G401.6 (cell line): ENCODE data around the gene H3-3A.

Source experiments
- FAIRE-seq: peaks from 2 replicates; lab custom pipeline; 2012; peaks lifted over from hg19 to GRCh38; lab: Jason Lieb, UNC

The H3-3A gene

DNA sequence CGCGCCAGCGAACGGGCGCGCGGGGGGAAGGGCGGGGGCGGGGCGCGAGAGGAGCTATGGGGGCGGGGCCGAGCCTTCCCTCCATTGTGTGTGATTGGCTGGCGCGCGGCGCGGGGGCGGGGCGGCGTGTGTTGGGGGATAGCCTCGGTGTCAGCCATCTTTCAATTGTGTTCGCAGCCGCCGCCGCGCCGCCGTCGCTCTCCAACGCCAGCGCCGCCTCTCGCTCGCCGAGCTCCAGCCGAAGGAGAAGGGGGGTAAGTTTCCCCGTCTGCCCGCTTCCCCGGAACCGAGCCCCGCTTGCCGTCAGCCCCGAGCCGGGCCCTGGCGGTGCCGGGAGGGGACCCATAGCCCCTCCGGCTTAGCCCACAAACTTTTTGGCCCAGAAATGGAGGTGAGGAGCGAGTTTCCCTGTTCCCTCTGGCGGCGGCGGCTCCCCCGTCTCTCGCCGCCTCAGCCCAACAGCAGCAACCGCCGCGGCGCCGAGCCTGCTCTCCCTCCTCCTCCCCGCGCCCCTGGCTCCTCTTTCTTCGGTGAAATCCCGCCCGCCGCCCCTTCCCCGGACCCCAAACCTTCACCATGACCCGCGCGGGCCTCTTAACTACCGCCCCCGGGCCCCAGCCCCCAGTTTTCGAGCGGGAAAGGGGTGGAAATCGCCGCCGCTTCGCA, at the start of gene H3-3A:
TSS of gene H3-3A (plus strand) at position 159 of the 666 bp plus-strand sequence. CDS start 1,636 bp downstream, outside the sequence.
- no peak for FAIRE-seq

DNA sequence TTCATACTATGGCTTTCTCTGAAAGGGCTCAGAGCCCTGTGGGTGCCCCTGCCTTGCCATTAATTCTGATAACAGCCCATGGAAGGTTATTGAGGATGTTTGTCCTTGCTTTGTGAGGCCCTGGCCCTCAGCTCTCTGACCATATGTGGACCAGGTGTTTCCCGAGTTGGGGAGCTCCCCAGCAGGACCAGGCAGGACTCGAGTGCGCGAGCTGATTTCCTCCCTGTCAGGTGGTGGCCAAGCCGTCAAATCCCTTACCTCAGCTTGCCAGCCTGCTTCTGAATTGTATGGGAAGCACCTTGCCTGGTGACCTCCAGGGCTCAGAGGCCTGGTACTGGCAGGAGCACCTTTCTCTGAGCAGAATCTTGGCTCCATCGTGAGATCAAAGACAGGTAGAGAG, 45.4 kb upstream of the H3-3A start:
- no peak for FAIRE-seq

DNA sequence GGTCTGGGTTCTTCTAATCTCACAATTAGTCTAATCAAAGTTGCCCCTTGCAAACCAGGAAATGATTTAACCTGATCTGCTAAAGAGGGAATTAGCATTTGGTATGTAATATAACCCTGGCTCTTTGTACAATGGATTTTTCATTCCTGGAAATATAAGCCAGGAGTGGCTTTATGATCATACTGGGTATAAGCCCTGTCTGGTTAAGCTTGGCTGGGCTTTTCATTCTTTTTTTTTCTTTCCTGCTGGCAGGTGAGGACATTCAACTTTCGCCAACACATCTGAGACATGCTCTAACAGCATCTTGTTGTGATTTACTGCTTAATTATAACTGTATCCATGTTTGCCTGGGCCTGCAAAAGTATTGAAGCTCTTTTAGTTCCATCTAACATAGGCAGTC, 42.9 kb upstream of the H3-3A start:
- no peak for FAIRE-seq

DNA sequence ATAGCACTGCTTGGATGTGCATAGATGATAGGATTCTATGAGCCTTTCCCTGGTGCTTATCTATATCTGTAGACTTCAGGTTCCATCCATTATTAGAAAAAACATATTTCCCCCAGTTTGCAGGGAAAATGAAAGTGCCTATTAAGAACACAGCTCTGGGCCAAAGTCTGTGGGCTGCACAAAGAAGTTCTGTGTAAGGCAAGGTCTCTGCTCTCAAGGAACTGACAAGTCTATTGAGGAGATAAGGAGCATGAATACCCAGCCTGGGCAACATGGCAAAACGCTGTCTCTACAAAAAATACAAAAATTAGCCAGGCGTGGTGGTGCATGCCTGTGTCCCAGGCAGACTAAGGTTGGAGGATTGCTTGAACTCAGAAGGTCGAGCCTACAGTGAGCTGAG, 41.1 kb upstream of the H3-3A start:
- FAIRE-seq: no peak

DNA sequence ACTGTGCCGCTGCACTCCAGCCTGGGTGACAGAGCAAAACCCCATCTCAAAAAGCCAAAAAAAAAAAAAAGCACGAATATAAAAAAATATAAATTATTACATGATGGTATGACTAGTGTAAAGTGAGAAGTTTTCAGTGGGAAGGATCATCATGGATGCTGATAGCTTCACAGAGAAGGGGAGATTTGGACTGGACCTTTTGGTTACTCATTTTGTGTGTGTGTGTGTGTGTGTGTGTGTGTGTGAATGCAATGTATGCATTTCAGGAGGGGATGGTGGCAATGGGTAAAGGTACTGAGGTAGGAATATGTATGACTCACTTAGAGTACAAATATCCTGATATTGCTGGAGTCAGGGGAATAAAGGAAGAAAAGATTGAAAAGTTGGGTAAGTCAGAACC, 40.7 kb upstream of the H3-3A start:
- no peak for FAIRE-seq

DNA sequence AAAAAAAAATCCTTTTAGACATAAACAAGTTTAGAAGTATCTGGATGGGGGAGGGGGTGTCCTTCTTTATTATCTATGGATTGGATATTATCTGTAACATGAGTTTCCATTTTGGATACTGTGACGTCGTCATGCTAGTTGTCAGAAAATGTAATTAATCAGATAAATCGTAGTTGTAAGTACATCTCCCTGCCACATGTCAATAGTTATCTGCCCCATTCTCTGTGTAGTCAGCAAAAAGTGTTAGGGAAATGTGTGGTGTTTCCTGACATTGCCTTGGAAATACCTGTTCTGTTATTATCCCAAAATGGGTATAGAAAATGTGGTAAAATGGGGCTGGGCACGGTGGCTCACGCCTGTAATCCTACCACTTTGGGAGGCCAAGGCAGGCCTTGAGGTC, 38.8 kb upstream of the H3-3A start:
- FAIRE-seq: no peak

DNA sequence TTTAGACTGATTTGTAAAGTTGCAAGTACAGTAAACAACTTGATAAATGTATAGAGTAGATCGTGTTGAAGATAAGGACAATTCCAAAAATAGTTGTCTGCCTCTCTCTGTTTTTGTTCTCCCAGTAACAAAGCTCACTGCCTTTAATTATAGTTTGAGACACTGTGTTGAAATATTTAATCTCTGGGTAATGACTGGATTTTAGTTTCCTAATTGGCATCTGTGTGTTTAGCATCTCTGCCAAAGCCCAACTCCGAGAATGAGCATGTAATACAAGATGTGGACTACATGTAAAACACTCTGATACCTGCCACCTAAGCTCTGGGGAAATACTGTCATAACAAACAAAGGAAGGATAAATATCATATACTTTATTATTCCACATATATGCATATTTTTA, 35.7 kb upstream of the H3-3A start:
- no peak for FAIRE-seq

DNA sequence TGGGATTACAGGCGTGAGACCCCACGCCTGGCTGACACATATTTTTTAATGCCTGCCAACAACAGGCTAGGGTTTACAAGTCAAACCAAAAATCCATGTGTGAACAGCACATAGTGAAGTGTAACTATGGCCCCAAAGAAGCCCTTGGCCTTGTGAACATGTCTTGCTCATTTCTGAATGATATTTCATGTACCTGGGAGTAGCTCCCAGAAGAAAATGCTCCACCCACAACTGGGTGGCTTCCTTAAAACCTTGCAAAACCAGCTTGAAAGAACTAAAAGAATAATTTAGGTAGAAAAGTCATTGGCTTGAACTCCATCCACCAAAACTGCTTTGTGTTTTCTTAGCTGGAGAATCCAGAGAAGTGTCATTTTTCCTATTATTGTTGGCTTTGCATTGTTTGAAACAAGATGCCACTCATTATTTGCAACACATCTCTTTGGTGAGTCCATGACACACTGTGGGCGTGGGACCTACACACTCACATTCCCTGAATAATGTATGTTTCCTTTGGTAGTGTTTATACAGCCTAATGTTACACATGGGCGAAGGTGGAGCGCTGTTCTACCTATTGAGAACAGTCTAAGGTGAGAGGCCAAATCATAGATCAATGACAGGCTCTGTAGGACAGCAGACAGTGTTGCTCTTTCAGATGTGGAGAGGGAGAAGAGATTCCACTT, 34.8 kb upstream of the H3-3A start:
- no peak for FAIRE-seq

DNA sequence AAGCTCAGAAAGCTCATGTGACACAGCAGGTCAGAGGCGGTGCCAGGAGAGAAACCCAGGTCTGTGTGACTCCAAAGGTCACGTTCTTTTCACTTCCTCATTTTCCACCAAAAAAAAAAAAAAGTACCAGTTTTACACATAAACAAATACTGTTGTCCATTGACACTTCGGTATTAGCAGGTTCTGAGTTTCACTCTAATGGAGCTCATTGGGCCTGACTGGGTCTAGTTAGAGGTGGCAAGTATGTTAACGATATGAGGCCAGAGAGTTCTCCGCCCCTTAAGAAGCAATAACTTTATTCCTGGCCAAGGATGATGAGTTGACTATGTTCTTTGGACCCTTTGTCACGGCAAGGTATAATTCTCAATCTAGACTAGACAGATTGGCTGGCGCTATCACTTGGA, 33.4 kb upstream of the H3-3A start:
- FAIRE-seq: no peak

DNA sequence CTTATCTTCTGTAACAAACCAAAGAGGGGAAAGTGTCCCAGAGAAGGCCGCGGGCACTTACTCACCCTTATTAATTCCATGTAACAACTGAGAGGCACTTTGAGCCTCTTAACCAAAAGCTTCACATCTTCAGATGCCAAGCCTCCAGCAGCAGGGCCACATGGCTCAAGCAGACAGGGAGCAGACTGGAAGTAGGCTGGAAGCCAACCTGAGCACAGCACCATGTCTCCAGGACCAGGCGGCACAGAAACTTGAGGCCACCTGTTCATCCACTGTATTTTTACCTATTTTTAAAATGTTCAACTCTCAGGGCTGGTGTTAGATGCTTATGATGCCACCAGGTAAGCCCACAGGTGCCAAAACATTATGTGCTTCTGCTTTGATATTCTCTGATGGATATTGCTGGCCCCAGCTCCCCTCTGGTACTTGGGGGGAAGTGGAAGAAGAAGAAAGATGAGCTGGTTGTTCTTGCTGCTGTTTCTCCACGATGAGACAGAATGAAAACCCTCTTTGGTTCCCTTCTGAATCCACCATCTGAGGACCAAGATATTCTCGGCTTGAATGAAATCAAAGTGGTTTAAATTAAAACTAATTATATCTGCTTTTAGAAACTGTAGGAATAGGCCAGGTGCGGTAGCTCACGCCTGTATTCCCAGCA, 32.8 kb upstream of the H3-3A start:
- FAIRE-seq: no peak

DNA sequence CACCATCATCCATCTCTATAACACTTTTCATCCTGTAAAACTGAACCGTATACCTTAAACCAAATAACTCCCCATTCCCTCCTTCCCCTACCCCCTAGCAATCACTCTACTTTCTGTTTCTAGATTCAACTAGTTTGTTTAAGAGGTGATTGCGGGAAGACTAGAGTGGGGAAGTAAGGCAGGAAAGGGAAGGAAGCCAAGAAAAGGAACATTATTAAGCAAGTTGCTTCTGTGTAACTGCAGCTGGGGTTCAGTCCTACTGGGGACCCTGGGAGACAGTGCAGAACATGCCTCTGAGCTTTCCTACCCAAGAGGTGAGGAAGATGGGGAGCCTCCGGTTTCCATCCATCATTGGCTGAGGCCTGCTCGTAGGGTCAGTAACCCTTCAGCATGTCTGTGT, 28.9 kb upstream of the H3-3A start:
- FAIRE-seq: no peak

DNA sequence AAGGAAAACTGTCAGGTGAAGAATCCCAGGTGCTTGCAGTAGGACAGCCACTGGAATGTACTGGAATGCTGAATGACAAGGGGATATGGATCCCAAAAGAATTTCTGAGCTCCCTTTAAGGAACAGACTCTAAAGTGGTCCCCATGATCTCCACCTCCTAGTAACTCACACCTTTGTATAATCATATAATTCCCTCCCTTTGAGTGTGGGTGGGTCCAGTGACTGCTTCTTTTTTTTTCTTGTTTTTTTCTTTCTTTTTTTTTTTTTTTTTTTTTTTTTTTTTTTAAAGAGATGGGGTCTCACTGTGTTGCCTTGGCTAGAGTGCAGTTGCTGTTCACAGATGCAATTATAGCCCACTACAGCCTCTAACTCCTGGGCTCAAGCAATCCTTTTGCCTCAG, 28.5 kb upstream of the H3-3A start:
- no peak for FAIRE-seq

DNA sequence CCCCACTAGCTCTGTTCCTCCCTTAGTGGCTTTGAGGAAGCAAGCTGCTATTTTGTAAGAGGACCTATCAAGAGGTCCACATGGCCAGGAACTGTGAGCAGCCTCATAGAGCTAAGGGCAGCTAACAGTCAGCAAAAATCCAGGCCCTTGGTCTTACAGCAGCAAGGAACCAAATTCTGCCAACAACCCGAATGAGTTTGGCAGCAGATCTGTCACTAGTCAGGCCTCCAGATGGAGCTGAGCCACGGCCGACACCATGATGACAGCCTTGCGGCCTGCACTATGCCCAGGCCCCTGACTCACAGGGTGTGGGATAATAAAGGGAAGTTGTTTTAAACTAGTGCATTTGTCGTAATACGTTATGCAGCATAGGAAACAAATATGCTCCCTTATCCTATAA, 28.0 kb upstream of the H3-3A start:
- FAIRE-seq: no peak

DNA sequence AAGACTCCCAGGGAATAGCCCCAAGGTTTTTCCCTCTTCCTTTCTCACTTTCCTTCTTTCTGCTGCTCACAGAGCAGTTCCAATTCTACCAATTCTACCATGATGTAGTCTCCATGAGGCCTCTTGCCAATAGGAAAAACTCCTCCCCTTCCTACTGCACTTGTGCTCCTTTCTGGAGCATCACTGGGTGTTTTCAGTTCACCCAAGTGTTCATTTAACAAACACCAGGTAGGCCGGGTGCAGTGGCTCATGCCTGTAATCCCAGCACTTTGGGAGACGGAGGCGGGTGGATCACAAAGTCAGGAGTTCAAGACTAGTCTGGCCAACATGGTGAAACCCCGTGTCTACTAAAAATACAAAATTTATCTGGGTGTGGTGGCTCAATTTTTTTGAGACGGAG, 26.6 kb upstream of the H3-3A start:
- FAIRE-seq: no peak

DNA sequence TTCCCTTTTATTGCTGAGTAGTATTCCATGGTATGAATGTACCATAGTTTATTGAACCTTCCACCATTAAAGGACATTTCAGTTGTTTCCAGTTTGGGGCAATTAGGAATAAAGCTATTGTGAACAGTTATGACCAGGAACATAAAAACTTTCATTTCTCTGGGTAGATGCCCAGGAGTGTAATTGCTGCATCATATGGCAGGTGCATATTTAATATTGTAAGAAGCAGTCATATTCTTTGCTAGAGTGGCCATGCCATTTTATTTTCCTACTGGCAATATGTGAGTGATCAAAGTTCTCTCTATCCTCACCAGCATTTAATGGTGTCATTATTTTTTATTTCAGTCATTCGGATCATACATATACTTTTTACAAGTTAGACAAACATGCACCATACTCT, 23.9 kb upstream of the H3-3A start:
- no peak for FAIRE-seq

DNA sequence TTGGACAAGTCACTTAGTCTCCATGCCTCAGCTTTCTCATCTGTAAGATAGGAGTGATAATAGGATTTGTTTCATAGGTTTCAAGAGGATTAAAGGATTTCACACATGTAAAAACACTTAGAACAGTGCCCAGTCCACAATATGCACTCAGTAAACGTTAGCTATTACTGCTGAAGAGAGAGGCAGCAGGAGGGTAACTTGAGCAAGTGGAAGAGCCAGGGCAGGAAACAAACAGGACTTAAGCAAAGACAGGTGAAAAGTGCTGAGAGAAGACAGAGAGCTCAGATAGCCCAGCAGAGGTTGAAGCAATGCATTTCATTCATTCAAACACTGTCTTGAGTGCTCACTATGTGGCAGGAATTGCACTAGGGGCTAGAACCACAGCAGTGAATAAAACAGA, 21.1 kb upstream of the H3-3A start:
- no peak for FAIRE-seq

DNA sequence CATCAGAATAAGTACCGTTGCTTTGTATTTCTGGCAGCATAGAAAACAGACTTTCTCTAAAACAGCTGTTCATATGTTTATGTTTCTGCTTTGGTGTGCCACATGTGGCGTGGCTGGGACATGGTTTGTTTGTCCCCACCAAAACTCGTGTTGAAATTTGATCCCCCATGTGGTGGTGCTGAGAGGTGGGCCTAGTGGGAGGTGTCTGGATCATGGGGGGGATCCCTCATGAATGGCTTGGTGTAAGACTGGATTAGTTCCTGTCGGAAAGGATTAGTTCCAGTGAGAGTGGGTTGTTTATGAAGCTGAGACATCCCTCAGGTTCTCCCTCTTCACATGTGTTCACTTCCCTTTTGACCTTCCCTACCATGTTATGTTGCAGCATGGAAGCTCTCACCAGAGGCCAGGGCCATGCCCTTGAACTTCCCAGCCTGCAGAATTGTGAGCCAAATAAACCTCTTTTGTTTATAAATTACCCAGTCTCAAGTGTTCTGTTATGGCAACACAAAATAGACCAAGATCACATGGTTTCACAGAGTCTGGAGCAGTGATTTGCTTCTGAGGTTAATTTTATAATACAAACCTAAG, 17.9 kb upstream of the H3-3A start:
- FAIRE-seq: no peak

DNA sequence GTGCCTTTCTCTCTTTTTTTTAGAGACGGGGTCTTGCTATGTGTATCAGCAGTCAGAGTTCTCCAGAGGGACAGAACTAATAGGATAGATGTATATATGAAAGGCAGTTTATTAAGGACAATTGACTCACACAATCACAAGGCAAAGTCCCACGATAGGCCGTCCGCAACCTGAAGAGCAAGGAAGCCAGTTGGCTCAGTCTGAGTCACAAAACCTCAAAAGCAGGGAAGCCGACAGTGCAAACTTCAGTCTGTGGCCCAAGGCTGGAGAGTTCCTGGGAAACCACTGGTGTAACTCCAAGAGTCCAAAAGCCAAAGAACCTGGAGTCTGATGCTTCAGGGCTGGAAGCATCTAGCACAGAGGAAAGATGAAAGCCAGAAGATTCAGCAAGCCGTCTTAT, 16.3 kb upstream of the H3-3A start:
- FAIRE-seq: no peak

DNA sequence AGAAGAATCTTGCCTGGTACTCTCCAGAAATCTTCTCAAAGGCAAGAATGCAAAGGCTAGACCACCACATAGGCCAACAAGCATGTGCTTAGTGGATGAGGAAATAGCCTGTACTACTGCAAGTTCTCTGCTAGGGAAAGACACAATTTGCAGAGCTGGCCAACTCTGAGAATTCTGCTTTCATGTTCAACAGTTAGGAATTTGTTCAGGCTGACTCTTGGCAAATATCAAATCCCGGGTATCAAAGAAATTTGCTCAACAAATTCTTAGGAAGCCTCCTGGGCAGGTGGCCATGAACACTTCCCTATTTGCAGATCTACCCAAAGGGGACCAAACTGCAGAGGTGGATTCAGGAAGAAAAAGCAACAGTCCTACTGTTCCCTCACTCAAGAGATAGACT, 15.0 kb upstream of the H3-3A start:
- FAIRE-seq: no peak

DNA sequence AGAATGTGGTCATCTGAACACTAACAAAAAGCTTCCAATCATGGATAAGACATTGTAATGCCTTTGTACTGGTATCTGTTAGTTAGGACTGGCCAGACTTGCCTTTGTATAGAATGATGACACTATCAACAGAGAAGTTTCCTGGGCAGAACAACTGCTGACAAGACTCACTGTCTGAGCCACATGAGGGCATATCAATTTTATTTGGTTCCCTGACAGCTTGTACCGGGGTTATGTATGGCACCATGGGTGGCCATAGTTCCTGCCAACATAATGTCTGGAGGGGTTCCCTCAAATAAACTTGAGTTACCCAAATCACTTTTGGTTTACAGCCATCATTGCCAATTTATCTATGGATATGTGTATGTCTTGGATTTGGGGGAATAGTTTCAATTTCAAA, 13.6 kb upstream of the H3-3A start:
- FAIRE-seq: no peak

DNA sequence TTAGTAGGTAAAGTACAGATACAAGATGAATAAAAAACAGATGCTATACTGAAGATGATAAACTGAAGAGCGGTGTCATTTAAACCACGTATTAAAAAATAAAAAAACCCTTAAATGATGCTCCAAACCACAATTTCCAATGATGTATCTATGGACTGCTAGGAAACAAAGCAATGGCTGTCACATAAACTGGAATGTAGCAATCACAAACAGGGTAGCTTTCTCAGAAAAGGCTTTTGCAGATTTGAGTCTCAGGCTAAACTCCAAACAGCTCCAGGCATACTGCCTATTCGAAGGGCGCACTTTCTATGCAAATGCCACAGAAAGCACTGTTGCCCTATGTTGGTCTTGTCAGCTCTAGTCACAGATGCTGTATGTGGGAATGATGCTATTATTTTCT, 12.4 kb upstream of the H3-3A start:
- no peak for FAIRE-seq

DNA sequence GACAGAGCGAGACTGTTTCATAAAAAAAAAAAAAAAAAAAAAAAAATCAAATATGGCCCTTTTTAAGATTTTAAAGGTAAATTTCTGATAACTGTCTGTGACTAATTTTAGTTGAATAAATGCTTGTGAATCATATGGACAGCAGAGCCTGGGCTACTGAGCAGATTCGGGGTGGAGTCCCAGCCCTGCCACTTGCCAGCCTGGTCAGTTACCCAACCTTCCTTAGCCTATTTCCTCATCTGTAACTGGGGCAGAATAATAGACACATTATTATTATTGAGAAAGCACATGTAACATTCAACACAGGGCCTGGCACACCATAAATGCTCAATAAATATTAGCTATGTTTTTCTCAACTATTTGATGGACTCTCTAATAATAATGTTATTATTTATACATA, 11.2 kb upstream of the H3-3A start:
- FAIRE-seq: no peak

DNA sequence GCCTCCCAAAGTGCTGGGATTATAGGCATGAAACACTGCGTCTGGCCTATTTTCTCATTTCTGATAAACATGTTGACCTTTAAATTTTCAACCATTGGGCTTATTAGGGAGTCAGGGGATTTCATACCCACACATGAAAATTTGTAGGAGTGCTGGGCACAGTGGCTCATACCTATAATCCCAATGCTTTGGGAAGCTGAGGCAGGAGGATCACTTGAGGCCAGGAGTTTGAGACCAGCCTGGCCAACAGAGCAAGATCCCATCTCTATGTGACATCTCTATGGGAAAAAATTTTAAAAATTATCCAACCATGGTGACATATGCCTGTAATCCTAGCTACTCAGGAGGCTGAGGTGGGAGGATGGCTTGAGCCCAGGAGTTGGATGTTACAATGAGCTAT, 10.5 kb upstream of the H3-3A start:
- no peak for FAIRE-seq
